Activated naive CD4-positive, alpha-beta T cell treated with anti-CD3 and anti-CD28 coated beads, Interleukin-2, amount 50 U/mL, for 16 hours (primary cell): Measurements from ENCODE around the gene PPP1R12C.
"Not testable (repeated sequence)": the region's sequence is repeated elsewhere in the genome, so short reads cannot be mapped to it uniquely, and the experiment has no call there.

ENCODE experiments used
- DNase-seq: peaks from one replicate; pipeline ENCODE4 v3.0.0-alpha.2; 2020

PPP1R12C gene

GRCh38 chr19:55116859-55117662 is at the start of gene PPP1R12C:
Gene PPP1R12C (minus strand): TSS chr19:55117637. CDS start chr19:55117543, 94 bp downstream.
- no peak for DNase-seq

DNA sequence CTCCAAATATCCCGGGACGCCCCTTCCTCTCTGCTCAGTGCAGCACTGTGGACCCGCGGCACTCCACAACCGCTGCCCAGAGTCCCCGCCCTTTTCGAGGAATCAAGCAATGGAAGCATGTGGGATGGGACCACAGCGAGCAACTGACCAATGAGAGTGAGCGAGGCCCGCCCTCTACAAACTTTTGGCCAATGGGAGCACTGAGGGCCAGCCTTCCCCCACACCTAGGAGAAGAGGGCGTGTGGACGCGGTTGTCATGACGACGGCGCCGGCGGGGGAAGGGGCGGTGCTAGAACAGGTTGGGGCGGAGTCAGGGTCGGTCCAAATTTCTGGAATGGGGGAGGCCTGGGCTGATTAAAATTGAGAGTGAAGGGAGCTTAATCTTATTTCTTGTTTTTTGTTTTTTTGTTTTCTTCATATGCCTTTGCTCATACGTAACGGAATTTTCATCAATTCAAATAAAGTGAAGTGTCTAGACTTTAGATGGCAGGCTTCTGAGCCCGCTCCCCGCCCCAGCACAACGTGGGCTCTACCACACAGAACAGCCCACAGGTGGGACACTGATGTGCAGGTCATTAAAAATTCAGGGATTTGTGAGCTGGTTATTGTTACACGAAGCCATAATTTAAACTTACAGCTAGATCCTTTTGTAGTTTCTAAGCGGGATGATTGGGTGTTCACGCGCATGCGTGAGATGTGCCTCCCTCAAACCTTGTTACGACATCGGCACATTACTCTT is 49.3 kb upstream of the PPP1R12C start, which contains the start of gene DNAAF3:
DNAAF3 (minus strand) TSS at position 84 of the 739 bp plus-strand sequence. CDS start 200 bp downstream, outside the sequence.
- DNase-seq = peak; percentile 58

GRCh38 chr19:55165952-55166529 is 48.6 kb upstream of the PPP1R12C start:
- peak; percentile 35 for DNase-seq

DNA sequence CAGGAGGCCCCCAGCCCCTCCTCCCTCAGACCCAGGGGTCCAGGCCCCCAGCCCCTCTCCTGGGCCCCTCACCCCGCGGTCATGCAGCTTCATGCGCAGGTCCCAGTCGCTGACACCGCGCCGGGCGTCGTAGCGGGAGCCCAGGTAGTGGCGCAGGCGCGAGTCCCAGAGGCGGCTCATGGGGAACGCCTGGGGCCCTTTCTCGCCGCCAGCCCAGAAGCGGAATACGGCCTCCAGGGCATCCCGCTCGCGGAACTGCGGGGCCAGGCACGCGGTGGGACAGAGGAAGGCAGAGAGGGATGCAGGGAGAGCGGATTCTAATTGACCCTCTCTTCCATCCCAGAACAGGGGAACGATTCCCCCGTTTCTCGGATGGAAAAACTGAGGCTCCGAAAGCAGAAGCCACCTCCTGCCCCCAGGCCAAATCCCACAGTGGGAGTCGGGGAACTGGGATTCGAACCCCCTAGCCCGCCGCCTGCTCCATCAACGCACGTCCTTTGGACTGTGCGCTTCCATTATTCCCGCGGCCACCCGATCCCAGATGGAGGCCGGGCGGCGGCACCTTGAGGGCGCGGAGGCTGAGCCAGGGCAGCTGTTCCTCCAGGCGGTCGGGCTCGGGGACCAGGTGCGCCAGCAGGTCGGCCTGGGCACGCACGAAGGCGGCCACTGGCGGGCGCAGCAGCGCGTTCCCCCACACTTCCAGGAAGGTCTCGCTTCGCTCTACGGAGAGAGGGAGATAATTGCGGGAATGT is 44.3 kb upstream of the PPP1R12C start:
- no peak for DNase-seq

GRCh38 chr19:55160986-55161365 is 43.5 kb upstream of the PPP1R12C start:
- no peak for DNase-seq

GRCh38 chr19:55160128-55160985 is 42.9 kb upstream of the PPP1R12C start:
- peak; percentile 89 for DNase-seq

- DNase-seq = no peak
Observed at GRCh38 chr19:55158848-55159749, 41.7 kb upstream of the PPP1R12C start.

DNA sequence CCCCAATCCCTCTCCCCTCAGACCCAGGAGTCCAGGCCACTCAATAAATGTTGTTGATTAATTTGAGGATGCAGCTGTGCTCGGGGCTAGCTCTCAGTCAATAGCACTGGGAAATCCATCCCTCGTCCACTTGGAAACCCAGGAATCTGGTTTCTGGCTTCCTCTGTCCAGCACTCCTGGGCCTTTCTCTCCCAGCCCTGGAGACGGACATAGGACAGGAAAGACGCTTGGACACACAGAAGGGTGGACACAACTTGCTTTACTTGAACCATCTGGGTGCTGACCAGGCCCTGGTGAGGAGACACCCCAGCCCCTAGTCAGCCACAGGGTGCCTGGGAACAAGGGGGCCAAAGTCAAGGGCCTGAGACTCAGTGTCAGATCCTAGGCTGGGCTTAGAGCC is 41.0 kb upstream of the PPP1R12C start:
- no peak for DNase-seq

- DNase-seq = no peak
Observed at GRCh38 chr19:55157064-55157908, 39.8 kb upstream of the PPP1R12C start, which contains the start of gene TNNI3. Gene TNNI3 (minus strand): TSS chr19:55157732. CDS start chr19:55157589, 143 bp downstream.

GRCh38 chr19:55156202-55157063 is 39.0 kb upstream of the PPP1R12C start:
- DNase-seq = no peak

- DNase-seq = not testable (repeated sequence)
Observed at GRCh38 chr19:55155784-55156183, 38.3 kb upstream of the PPP1R12C start.

GRCh38 chr19:55153652-55154264 is 36.3 kb upstream of the PPP1R12C start:
- no peak for DNase-seq

- DNase-seq = no peak
Observed at GRCh38 chr19:55152017-55152416, 34.6 kb upstream of the PPP1R12C start.

DNA sequence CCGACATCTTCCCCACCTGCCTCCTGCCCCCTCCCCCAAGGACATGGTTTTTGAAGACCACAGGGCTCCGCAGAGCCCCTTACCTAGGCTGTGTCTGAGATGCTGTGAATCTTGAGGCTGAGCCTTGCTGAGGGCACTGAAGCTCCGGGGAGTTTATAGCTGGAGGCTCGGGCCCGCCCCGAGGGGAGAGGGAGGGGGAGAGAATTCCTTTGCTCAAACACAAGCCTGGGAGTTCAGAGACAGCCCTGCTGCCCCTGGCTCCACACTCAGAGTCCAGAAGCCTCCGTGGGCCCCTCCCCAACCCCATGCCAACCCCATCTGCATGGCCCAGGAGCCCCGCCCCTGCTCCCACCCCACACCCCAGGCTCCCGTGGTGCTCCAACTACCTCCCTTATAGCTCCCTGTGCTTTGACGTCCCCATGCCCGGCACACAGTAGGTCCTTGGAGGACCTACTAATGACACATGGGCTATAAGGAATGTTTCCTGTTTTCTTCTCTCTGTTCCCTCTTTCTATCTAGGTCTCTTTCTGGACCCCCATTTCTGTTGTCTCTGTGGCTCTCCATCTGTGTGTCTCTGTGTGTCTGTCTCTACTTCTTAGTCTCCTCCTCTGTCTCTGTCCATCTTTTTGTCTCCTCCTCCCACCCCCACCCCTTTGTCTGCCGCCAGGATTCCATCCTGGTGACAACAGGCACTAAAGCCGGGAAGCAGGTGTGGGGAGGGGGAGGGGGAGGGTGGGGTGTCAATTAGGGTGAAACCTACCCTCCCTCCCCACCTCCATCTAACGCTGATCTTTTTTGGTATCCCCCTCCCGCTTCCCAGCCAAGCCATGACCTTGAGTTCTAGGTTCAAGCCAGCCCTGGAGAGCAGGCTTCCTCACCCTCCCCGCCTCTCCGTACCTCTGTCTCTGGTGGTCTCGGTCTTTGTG is 31.9 kb upstream of the PPP1R12C start, which contains the start of gene TNNT1:
TNNT1 (minus strand) TSS at position 129 of the 926 bp plus-strand sequence. CDS start 2,049 bp downstream, outside the sequence.
- DNase-seq = no peak

- no peak for DNase-seq
Observed at GRCh38 chr19:55147545-55148251, 30.3 kb upstream of the PPP1R12C start.

DNA sequence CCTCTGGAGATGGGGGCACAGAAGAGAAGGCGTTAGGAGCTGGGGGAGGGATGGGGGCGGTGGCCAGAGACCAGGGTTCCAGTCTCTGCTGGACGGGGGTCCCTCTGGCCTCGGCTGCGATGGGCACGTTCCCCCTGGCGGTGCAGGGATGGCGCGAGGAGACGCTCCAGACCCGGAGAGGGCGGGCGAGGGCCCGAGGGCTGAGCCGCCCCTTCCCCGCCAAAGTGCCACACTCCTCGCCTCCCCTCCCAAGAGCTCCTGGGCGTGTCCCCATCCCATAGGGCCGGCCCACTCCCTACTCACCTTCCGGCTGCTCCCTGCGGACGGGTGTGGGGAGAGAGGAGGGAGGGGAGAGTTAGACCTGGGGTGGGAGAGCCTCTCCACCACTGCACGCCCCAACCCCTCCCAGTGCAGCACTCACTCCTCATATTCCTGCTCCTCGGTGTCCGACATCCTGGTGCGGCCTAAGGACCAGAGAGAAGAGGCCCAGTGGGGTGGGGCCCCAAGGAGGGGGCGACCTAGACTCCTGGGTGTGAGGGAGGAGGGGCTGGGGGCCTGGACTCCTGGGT is 29.4 kb upstream of the PPP1R12C start:
- no peak for DNase-seq
